ENCODE measurements around the gene PNO1.

Gene PNO1

GRCh38 chr2:68190991-68191731, 33.5 kb downstream of the PNO1 start:
- in situ Hi-C loops (cut with MboI; ENCODE audit: low sequenced_read_pairs), result loop anchor here (10.0 kb wide), 1 partner anchor 66 kb away; no protein-coding TSS in a partner anchor

GRCh38 chr2:68193144-68193543, 35.5 kb downstream of the PNO1 start:
- in situ Hi-C loops (cut with MboI; ENCODE audit: low sequenced_read_pairs), result loop anchor here (10.0 kb wide), 1 partner anchor 68 kb away; no protein-coding TSS in a partner anchor

GRCh38 chr2:68193787-68194372, 36.2 kb downstream of the PNO1 start:
- in situ Hi-C loops (cut with MboI; ENCODE audit: low sequenced_read_pairs), result loop anchor here (10.0 kb wide), 1 partner anchor 69 kb away; no protein-coding TSS in a partner anchor

- in situ Hi-C loops (cut with MboI; ENCODE audit: low sequenced_read_pairs), result loop anchor here (10.0 kb wide), 1 partner anchor 70 kb away; no protein-coding TSS in a partner anchor
Measured at GRCh38 chr2:68195096-68195495, 37.4 kb downstream of the PNO1 start.

- in situ Hi-C loops (cut with MboI; ENCODE audit: low sequenced_read_pairs), result loop anchor here (10.0 kb wide), 1 partner anchor 71 kb away; no protein-coding TSS in a partner anchor
Measured at GRCh38 chr2:68196120-68196716, 38.5 kb downstream of the PNO1 start.

- in situ Hi-C loops (cut with MboI; ENCODE audit: low sequenced_read_pairs), result no loop called here
Measured at GRCh38 chr2:68200157-68200787, 42.6 kb downstream of the PNO1 start.

GRCh38 chr2:68203587-68203986, 45.9 kb downstream of the PNO1 start:
- in situ Hi-C loops (cut with MboI; ENCODE audit: low sequenced_read_pairs), result no loop called here

GRCh38 chr2:68206793-68207192, 49.1 kb downstream of the PNO1 start:
- in situ Hi-C loops (cut with MboI; ENCODE audit: low sequenced_read_pairs), result no loop called here

GRCh38 chr2:68214381-68214780, 56.7 kb downstream of the PNO1 start:
- in situ Hi-C loops (cut with MboI; ENCODE audit: low sequenced_read_pairs), result no loop called here

- in situ Hi-C loops (cut with MboI; ENCODE audit: low sequenced_read_pairs), result no loop called here
Measured at GRCh38 chr2:68216454-68217310, 59.0 kb downstream of the PNO1 start.

- in situ Hi-C loops (cut with MboI; ENCODE audit: low sequenced_read_pairs), result no loop called here
Measured at GRCh38 chr2:68217729-68218128, 60.0 kb downstream of the PNO1 start.

- in situ Hi-C loops (cut with MboI; ENCODE audit: low sequenced_read_pairs), result no loop called here
Measured at GRCh38 chr2:68218343-68218901, 60.7 kb downstream of the PNO1 start.

- in situ Hi-C loops (cut with MboI; ENCODE audit: low sequenced_read_pairs), result no loop called here
Measured at GRCh38 chr2:68222287-68222686, 64.6 kb downstream of the PNO1 start.

- in situ Hi-C loops (cut with MboI; ENCODE audit: low sequenced_read_pairs), result no loop called here
Measured at GRCh38 chr2:68223419-68223818, 65.7 kb downstream of the PNO1 start.

- in situ Hi-C loops (cut with MboI; ENCODE audit: low sequenced_read_pairs), result no loop called here
Measured at GRCh38 chr2:68225119-68225632, 67.5 kb downstream of the PNO1 start.

All from HL-60/S4 (cell line).